Measurements from ENCODE around the gene C15orf39.

The C15orf39 gene

DNA sequence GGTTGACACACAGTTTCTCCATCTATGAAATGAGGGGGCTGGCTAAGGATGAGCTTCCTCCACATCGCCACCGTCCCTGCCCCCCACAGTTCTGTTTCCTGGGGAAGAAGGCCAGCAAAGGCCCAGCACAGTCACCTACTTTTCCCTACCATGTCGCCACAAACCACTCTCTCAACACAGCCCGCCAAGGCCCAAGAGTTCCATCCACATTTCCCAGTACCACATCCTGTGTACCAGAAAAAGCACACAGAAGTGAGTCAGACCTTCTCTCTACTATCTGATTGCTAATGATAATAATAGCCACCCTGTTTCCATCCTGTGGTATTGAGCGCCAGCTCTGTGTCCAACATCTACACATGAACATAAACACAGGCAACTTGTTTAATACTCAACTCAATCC, 30.3 kb upstream of the C15orf39 start:
- Histone ChIP-seq H3K27ac (ENCODE audit: low read length) (no peak overlapping the region), H3K4me1 (ENCODE audit: low read length) (no peaks in the 10 kb centered on the region), H2AFZ (ENCODE audit: low read depth, low read length) (no peak overlapping the region)

DNA sequence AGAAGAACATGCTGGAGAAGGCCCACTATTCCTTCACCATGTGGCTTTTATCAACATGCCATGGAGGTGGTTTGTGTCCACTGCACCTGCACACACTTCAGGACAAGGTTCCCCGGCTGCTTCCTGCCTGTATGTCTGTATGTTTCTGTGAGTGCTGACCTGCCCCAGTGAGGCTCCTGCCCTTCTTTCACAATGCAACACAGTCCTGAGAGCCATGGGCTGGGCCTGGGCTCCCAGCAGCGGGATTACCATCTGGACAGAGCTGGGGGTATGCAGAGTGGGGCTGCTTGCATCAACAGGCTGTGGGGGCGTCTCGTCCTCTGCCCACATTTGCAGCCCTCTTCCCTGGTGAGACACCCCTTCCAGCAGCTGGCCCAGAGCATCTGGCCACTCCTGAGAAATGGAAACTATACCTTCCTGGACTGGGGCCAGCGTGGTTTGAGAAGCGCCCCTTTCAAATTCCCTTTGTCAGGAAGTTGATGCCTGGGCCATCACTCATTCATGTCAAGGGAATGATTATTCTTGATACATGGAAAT, 29.3 kb upstream of the C15orf39 start:
- Histone ChIP-seq H3K27ac (ENCODE audit: low read length) (no peak overlapping the region), H3K4me2 (ENCODE audit: low read length) (no peak overlapping the region), H3K4me1 (ENCODE audit: low read length) (no peaks in the 10 kb centered on the region)

More for the DNA sequence above, 30.3 kb upstream of the C15orf39 start:
- Histone ChIP-seq H3K79me2 (ENCODE audit: low read length) (no peaks in the 10 kb centered on the region), H3K4me3 (ENCODE audit: low read length) (no peak overlapping the region), H3K9me3 (ENCODE audit: insufficient read depth, low read length) (0 out of 2 replicates have a peak, but pooled peaks cover 4% of the 10 kb centered on the region), H4K20me1 (ENCODE audit: insufficient read depth, low read length) (no peaks in the 10 kb centered on the region), H3K27me3 (ENCODE audit: low read depth, low read length) (peaks cover 47% of the 10 kb centered on the region), H3K36me3 (replicated peaks; ENCODE audit: low read depth, low read length) (no peaks in the 10 kb centered on the region), H3K9ac (ENCODE audit: low read length) (no peak overlapping the region), H3K4me2 (ENCODE audit: low read length) (no peak overlapping the region)
- TF ChIP-seq CTCF (IDR thresholded peaks at IDR 0.05; ENCODE audit: low read depth, low read length): no peak
- no peak for TF ChIP-seq EZH2phosphoT487 (IDR thresholded peaks at IDR 0.05; ENCODE audit: low read depth)

DNA sequence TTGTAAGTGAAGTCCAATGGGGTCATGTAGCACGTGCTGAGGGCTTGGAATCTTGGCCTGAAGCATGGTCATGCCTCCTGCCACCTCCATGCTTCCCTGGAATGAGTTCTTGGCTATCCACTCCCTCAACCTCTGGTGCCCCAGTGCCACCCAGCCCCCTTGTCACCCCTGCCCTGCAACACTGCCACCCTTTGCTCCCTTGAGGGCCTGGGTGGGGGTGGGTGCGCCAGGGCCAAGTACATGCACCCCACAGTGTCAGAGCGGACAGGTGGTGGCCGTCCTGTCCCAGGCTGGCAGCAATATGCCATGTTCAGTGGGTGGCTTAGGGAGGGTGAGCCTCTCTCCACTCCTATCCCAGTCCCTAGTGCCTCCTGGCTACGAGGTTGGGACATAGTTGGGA, 27.6 kb upstream of the C15orf39 start:
- H3K27me3 ChIP-seq (ENCODE audit: low read depth, low read length): peaks cover 45% of the 10 kb centered on the region
- no peak overlapping the region for H2AFZ ChIP-seq (ENCODE audit: low read depth, low read length)
- 0 out of 2 replicates have a peak, but pooled peaks cover 4% of the 10 kb centered on the region for H3K9me3 ChIP-seq (ENCODE audit: insufficient read depth, low read length)
- no peak overlapping the region for H3K4me3 ChIP-seq (ENCODE audit: low read length)
- H3K9ac ChIP-seq (ENCODE audit: low read length): no peak overlapping the region
- no peaks in the 10 kb centered on the region for H3K4me1 ChIP-seq (ENCODE audit: low read length)
- H3K79me2 ChIP-seq (ENCODE audit: low read length): no peaks in the 10 kb centered on the region
- no peak for TF ChIP-seq EZH2phosphoT487 (IDR thresholded peaks at IDR 0.05; ENCODE audit: low read depth)
- no peak for TF ChIP-seq CTCF (IDR thresholded peaks at IDR 0.05; ENCODE audit: low read depth, low read length)
- H3K4me2 ChIP-seq (ENCODE audit: low read length): no peak overlapping the region
- H3K27ac ChIP-seq (ENCODE audit: low read length): no peak overlapping the region
- no peaks in the 10 kb centered on the region for H3K36me3 ChIP-seq (replicated peaks; ENCODE audit: low read depth, low read length)
- H4K20me1 ChIP-seq (ENCODE audit: insufficient read depth, low read length): no peaks in the 10 kb centered on the region

More for the DNA sequence above, 29.3 kb upstream of the C15orf39 start:
- Histone ChIP-seq H4K20me1 (ENCODE audit: insufficient read depth, low read length) (no peaks in the 10 kb centered on the region), H2AFZ (ENCODE audit: low read depth, low read length) (no peak overlapping the region), H3K4me3 (ENCODE audit: low read length) (no peak overlapping the region), H3K79me2 (ENCODE audit: low read length) (no peaks in the 10 kb centered on the region), H3K36me3 (replicated peaks; ENCODE audit: low read depth, low read length) (no peaks in the 10 kb centered on the region), H3K9ac (ENCODE audit: low read length) (no peak overlapping the region), H3K27me3 (ENCODE audit: low read depth, low read length) (peaks cover 47% of the 10 kb centered on the region), H3K9me3 (ENCODE audit: insufficient read depth, low read length) (0 out of 2 replicates have a peak, but pooled peaks cover 4% of the 10 kb centered on the region)
- TF ChIP-seq CTCF (IDR thresholded peaks at IDR 0.05; ENCODE audit: low read depth, low read length) (no peak), EZH2phosphoT487 (IDR thresholded peaks at IDR 0.05; ENCODE audit: low read depth) (no peak)

- no peak overlapping the region for H3K27ac ChIP-seq (ENCODE audit: low read length)
- TF ChIP-seq CTCF (IDR thresholded peaks at IDR 0.05; ENCODE audit: low read depth, low read length) (no peak), EZH2phosphoT487 (IDR thresholded peaks at IDR 0.05; ENCODE audit: low read depth) (no peak)
- no peaks in the 10 kb centered on the region for H4K20me1 ChIP-seq (ENCODE audit: insufficient read depth, low read length)
- H3K4me2 ChIP-seq (ENCODE audit: low read length): no peak overlapping the region
- H2AFZ ChIP-seq (ENCODE audit: low read depth, low read length): no peak overlapping the region
- no peaks in the 10 kb centered on the region for H3K36me3 ChIP-seq (replicated peaks; ENCODE audit: low read depth, low read length)
- H3K9ac ChIP-seq (ENCODE audit: low read length): no peak overlapping the region
- no peaks in the 10 kb centered on the region for H3K4me1 ChIP-seq (ENCODE audit: low read length)
- 0 out of 2 replicates have a peak, but pooled peaks cover 2% of the 10 kb centered on the region for H3K9me3 ChIP-seq (ENCODE audit: insufficient read depth, low read length)
- H3K4me3 ChIP-seq (ENCODE audit: low read length): no peak overlapping the region
- no peaks in the 10 kb centered on the region for H3K79me2 ChIP-seq (ENCODE audit: low read length)
- peaks cover 45% of the 10 kb centered on the region for H3K27me3 ChIP-seq (ENCODE audit: low read depth, low read length)
Observed at GRCh38 chr15:75174729-75175128, 27.0 kb upstream of the C15orf39 start.

Measured in OCI-LY3 (cell line).